Prostate gland (tissue), 2 donors: ENCODE results near the gene YY2. TPM values are rescaled to one million over a fixed set of nuclear protein-coding genes. Genes with fewer than 3 reads are reported as not detected.

Source experiments
- DNase-seq: peaks from one replicate; pipeline ENCODE4 v3.0.0-alpha.2; 2019; ENCODE audit warnings: low spot score
- H3K27ac ChIP-seq, 2 donors: fragments of 200-600 bp; sonication (generic); 2 replicates each; pipeline ENCODE4 v1.5.1; 2017 to 2019
- H3K27me3 ChIP-seq: fragments of 200-600 bp; sonication (generic); replicated peaks from 2 replicates; pipeline ENCODE4 v1.5.1; 2019; ENCODE audit not compliant: insufficient read depth
- H3K36me3 ChIP-seq, 2 donors: fragments of 200-600 bp; sonication (generic); 1 replicate in 1 of 2; 2 replicates in 1 of 2; pipeline versions ENCODE4 v1.5.1 to v1.8.1; 2017 to 2019
- H3K4me1 ChIP-seq: fragments of 200-600 bp; sonication (generic); replicated peaks from 2 replicates; pipeline ENCODE4 v1.5.1; 2019
- H3K4me3 ChIP-seq, 2 donors: fragments of 200-600 bp; sonication (generic); 2 replicates each; pipeline ENCODE4 v1.5.1; 2017 to 2019
- H3K9me3 ChIP-seq: fragments of 200-600 bp; sonication (generic); 2 replicates; pipeline ENCODE4 v1.5.1; 2017
- CTCF ChIP-seq, 4 experiments: fragments of 200-600 bp in 2 of 4; fragments of 450-650 bp in 2 of 4; sonication (generic) in 2 of 4; IDR thresholded peaks; 1 replicate in 3 of 4; 2 replicates in 1 of 4; pipeline ENCODE4 v1.5.1; 2016 to 2019; ENCODE audit warnings: antibody characterized with exemption in 4 of 4, mild to moderate bottlenecking in 2 of 4, moderate library complexity in 2 of 4
- POLR2A ChIP-seq: fragments of 450-650 bp; IDR thresholded peaks from one replicate; pipeline ENCODE4 v1.6.1; 2016; ENCODE audit warnings: antibody characterized with exemption, mild to moderate bottlenecking
- POLR2AphosphoS5 ChIP-seq: sonication (generic); formaldehyde crosslinking; IDR thresholded peaks from one replicate; pipeline ENCODE4 v1.6.1; 2017; ENCODE audit warnings: antibody characterized with exemption
- WGBS: methylation state at CpG from one replicate; pipeline ENCODE4 v1.1.5; 2018; 5-methylcytosine and 5-hydroxymethylcytosine counted together
- intact Hi-C: fragments of 100-400 bp; cut with DNase I; formaldehyde crosslinking; loops from one replicate; pipeline ENCODE4 v1.14.2; 2022
- total RNA-seq, 2 donors: library from RNA; depleted of rRNA; stranded (reverse); fragments of >200 nt; gene quantifications; one replicate each; pipeline ENCODE4 v1.1.0, GENCODE V29; 2016

The YY2 gene
- total RNA-seq, 2 donors from 2014 or later: 0.82 to 13.7 TPM

- DNase-seq: no peak
- H3K4me1 ChIP-seq: no peaks in the 10 kb centered on the region
- peak overlapping the region; percentile 78 to 79 for H3K27ac ChIP-seq
- H3K4me3 ChIP-seq: peak overlapping the region; percentile 56 to 57
- TF ChIP-seq POLR2A (no peak), CTCF (IDR thresholded peaks at IDR 0.05) (no peak), POLR2AphosphoS5 (no peak)
- WGBS: 0% methylated on average over 4 of the region's 4 CpGs
- H3K9me3 ChIP-seq: no peaks in the 10 kb centered on the region
- intact Hi-C loops: loop anchor here (10.0 kb wide), 1 partner anchor 1314 kb away; no protein-coding TSS in a partner anchor
- H3K27me3 ChIP-seq: no peaks in the 10 kb centered on the region
- H3K36me3 ChIP-seq: no peaks in the 10 kb centered on the region
These were observed 16.9 kb upstream of the YY2 start for GRCh38 chrX:21838937-21839333.

- Histone ChIP-seq H3K4me1 (no peaks in the 10 kb centered on the region), H3K27me3 (no peaks in the 10 kb centered on the region), H3K27ac (peak within 1 kb of the TSS; percentile 78 to 79), H3K9me3 (no peaks in the 10 kb centered on the region), H3K36me3 (no peaks in the 10 kb centered on the region), H3K4me3 (peak within 1 kb of the TSS; percentile 56 to 57)
- WGBS: 1% methylated on average over 14 of the region's 61 CpGs
- intact Hi-C loops: loop anchor here (10.0 kb wide), 1 partner anchor 1315 kb away; no protein-coding TSS in a partner anchor
- TF ChIP-seq POLR2AphosphoS5: peak; percentile 80
- TF ChIP-seq POLR2A: peak; percentile 29
- peak in 3 of 4 experiments; percentile 11 to 40 (median 19) for TF ChIP-seq CTCF (IDR thresholded peaks at IDR 0.05)
- DNase-seq: peak; percentile 70
These were observed 16.2 kb upstream of the YY2 start, which contains the start of gene MBTPS2 for GRCh38 chrX:21839334-21840192. Gene MBTPS2 (plus strand): TSS chrX:21839617. CDS start chrX:21839735, 118 bp downstream.

GRCh38 chrX:21840193-21840545, 15.6 kb upstream of the YY2 start:
- no peak for DNase-seq
- intact Hi-C loops: no loop called here
- 0% methylated on average over 6 of the region's 6 CpGs for WGBS

GRCh38 chrX:21843179-21843578, 12.6 kb upstream of the YY2 start:
- no peak overlapping the region for H3K27ac ChIP-seq
- no peaks in the 10 kb centered on the region for H3K27me3 ChIP-seq
- WGBS: 55% methylated on average over 5 of the region's 5 CpGs
- TF ChIP-seq POLR2AphosphoS5 (no peak), CTCF (IDR thresholded peaks at IDR 0.05) (no peak), POLR2A (no peak)
- no peak overlapping the region for H3K4me3 ChIP-seq
- no peaks in the 10 kb centered on the region for H3K4me1 ChIP-seq
- H3K36me3 ChIP-seq: no peaks in the 10 kb centered on the region
- H3K9me3 ChIP-seq: no peaks in the 10 kb centered on the region
- intact Hi-C loops: no loop called here
- no peak for DNase-seq

More at GRCh38 chrX:21840193-21840545, 15.6 kb upstream of the YY2 start:
- peak overlapping the region; percentile 78 to 79 for H3K27ac ChIP-seq
- H3K9me3 ChIP-seq: no peaks in the 10 kb centered on the region
- H3K36me3 ChIP-seq: no peaks in the 10 kb centered on the region
- no peak for TF ChIP-seq POLR2A
- no peak for TF ChIP-seq CTCF (IDR thresholded peaks at IDR 0.05)
- no peak for TF ChIP-seq POLR2AphosphoS5
- peak overlapping the region; percentile 56 to 57 for H3K4me3 ChIP-seq
- no peaks in the 10 kb centered on the region for H3K27me3 ChIP-seq
- no peaks in the 10 kb centered on the region for H3K4me1 ChIP-seq
